Measurements from ENCODE around the gene PSENEN. TPM values are rescaled to one million over a fixed set of nuclear protein-coding genes. Genes with fewer than 3 reads are reported as not detected.

Gene PSENEN
- total and polyA plus RNA-seq, 9 of the 15 experiments (the other 6 are each of a cell fraction or from before 2014, with no cell fraction given) = 34.5 to 299 (median 61.1) TPM

GRCh38 chr19:35744430-35745327, 772 bp upstream of the PSENEN start (continued):
- TF ChIP-seq, protein P1, sequence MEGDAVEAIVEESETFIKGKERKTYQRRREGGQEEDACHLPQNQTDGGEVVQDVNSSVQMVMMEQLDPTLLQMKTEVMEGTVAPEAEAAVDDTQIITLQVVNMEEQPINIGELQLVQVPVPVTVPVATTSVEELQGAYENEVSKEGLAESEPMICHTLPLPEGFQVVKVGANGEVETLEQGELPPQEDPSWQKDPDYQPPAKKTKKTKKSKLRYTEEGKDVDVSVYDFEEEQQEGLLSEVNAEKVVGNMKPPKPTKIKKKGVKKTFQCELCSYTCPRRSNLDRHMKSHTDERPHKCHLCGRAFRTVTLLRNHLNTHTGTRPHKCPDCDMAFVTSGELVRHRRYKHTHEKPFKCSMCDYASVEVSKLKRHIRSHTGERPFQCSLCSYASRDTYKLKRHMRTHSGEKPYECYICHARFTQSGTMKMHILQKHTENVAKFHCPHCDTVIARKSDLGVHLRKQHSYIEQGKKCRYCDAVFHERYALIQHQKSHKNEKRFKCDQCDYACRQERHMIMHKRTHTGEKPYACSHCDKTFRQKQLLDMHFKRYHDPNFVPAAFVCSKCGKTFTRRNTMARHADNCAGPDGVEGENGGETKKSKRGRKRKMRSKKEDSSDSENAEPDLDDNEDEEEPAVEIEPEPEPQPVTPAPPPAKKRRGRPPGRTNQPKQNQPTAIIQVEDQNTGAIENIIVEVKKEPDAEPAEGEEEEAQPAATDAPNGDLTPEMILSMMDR (IDR thresholded peaks at IDR 0.05 in 2 of 3, conservative IDR thresholded peaks at IDR 0.05 in 1 of 3; ENCODE audit: insufficient read depth in 2 of 3, low read depth in 1 of 3, low read length in 3 of 3) = peak; percentile 58 to 70 (median 63); a peak in 5 of 6 replicates
- TF ChIP-seq, protein P2, sequence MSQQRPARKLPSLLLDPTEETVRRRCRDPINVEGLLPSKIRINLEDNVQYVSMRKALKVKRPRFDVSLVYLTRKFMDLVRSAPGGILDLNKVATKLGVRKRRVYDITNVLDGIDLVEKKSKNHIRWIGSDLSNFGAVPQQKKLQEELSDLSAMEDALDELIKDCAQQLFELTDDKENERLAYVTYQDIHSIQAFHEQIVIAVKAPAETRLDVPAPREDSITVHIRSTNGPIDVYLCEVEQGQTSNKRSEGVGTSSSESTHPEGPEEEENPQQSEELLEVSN (IDR thresholded peaks at IDR 0.05; ENCODE audit: borderline replicate concordance in 1 of 2, extremely low read depth in 1 of 2, insufficient read depth in 1 of 2, insufficient read length in 1 of 2, low read depth in 1 of 2, low read length in 1 of 2, poor library complexity in 1 of 2, severe bottlenecking in 1 of 2) = peak; percentile 67 to 78
- peak; percentile 86 for TF ChIP-seq POLR2A (conservative IDR thresholded peaks at IDR 0.05)
- no peak for TF ChIP-seq FOXJ2 (tag; IDR thresholded peaks at IDR 0.05)
- TF ChIP-seq, protein P3, sequence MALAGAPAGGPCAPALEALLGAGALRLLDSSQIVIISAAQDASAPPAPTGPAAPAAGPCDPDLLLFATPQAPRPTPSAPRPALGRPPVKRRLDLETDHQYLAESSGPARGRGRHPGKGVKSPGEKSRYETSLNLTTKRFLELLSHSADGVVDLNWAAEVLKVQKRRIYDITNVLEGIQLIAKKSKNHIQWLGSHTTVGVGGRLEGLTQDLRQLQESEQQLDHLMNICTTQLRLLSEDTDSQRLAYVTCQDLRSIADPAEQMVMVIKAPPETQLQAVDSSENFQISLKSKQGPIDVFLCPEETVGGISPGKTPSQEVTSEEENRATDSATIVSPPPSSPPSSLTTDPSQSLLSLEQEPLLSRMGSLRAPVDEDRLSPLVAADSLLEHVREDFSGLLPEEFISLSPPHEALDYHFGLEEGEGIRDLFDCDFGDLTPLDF (CRISPR knock-in tag; IDR thresholded peaks at IDR 0.05) = 0 out of 2 replicates have a peak, but pooled peaks have one; percentile 29
- no peak for TF ChIP-seq ZFP30 (CRISPR knock-in tag; IDR thresholded peaks at IDR 0.05; ENCODE audit: borderline replicate concordance)
- no peak for TF ChIP-seq RBM22 (IDR thresholded peaks at IDR 0.05; ENCODE audit: low read depth, low read length, poor library complexity, severe bottlenecking)
- TF ChIP-seq NFYB (IDR thresholded peaks at IDR 0.05; ENCODE audit: extremely low read depth, insufficient read length) = peak; percentile 38
- 0 out of 2 replicates have a peak, but pooled peaks have one; percentile 4 for TF ChIP-seq ARID4B (CRISPR knock-in tag; IDR thresholded peaks at IDR 0.05)
- TF ChIP-seq, protein P4, sequence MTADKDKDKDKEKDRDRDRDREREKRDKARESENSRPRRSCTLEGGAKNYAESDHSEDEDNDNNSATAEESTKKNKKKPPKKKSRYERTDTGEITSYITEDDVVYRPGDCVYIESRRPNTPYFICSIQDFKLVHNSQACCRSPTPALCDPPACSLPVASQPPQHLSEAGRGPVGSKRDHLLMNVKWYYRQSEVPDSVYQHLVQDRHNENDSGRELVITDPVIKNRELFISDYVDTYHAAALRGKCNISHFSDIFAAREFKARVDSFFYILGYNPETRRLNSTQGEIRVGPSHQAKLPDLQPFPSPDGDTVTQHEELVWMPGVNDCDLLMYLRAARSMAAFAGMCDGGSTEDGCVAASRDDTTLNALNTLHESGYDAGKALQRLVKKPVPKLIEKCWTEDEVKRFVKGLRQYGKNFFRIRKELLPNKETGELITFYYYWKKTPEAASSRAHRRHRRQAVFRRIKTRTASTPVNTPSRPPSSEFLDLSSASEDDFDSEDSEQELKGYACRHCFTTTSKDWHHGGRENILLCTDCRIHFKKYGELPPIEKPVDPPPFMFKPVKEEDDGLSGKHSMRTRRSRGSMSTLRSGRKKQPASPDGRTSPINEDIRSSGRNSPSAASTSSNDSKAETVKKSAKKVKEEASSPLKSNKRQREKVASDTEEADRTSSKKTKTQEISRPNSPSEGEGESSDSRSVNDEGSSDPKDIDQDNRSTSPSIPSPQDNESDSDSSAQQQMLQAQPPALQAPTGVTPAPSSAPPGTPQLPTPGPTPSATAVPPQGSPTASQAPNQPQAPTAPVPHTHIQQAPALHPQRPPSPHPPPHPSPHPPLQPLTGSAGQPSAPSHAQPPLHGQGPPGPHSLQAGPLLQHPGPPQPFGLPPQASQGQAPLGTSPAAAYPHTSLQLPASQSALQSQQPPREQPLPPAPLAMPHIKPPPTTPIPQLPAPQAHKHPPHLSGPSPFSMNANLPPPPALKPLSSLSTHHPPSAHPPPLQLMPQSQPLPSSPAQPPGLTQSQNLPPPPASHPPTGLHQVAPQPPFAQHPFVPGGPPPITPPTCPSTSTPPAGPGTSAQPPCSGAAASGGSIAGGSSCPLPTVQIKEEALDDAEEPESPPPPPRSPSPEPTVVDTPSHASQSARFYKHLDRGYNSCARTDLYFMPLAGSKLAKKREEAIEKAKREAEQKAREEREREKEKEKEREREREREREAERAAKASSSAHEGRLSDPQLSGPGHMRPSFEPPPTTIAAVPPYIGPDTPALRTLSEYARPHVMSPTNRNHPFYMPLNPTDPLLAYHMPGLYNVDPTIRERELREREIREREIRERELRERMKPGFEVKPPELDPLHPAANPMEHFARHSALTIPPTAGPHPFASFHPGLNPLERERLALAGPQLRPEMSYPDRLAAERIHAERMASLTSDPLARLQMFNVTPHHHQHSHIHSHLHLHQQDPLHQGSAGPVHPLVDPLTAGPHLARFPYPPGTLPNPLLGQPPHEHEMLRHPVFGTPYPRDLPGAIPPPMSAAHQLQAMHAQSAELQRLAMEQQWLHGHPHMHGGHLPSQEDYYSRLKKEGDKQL (CRISPR knock-in tag; IDR thresholded peaks at IDR 0.05; ENCODE audit: borderline replicate concordance) = no peak
